H1 (cell line): ENCODE measurements around the gene FOXI1. TPM values are rescaled to one million over a fixed set of nuclear protein-coding genes. Genes with fewer than 3 reads are reported as not detected.

Experiments used
- SP1 ChIP-seq: IDR thresholded peaks from 2 replicates; pipeline ENCODE4 v1.6.1; 2011; ENCODE audit warnings: low read depth, low read length
- SUZ12 ChIP-seq: fragments of 200-600 bp; sonication (generic); IDR thresholded peaks from 2 replicates; pipeline ENCODE4 v1.6.1; 2012; ENCODE audit warnings: mild to moderate bottlenecking, inconsistent platforms, low read length, moderate library complexity, mixed read lengths
- YY1 ChIP-seq: IDR thresholded peaks from 2 replicates; pipeline ENCODE4 v1.6.1; 2011; ENCODE audit warnings: low read depth, mild to moderate bottlenecking, low read length
- polyA plus RNA-seq, 7 experiments: library from polyadenylated mRNA; depleted of rRNA in 3 of 7; stranded (reverse) in 5 of 7; unstranded in 2 of 7; fragments of >200 nt in 5 of 7; fragments of 200-250 nt in 2 of 7; gene quantifications; 1 replicate in 5 of 7; 2 replicates in 1 of 7; 4 replicates in 1 of 7; pipeline versions ENCODE4 v1.2.1 to v1.2.3, GENCODE V29; 2011 to 2013; ENCODE audit warnings: missing spikeins in 2 of 7, mixed read lengths in 2 of 7
- total RNA-seq: library from RNA; stranded (reverse); fragmentation: NEBNext Ultra II Directional; extraction: Animal tissue kit (Norgen Biotek cat#: 25700); gene quantifications from 2 replicates; pipeline ENCODE4 v1.2.1, GENCODE V29; 2021
- TF ChIP-seq, protein P1 (sequence below): IDR thresholded peaks from 2 replicates; pipeline ENCODE4 v1.6.1; 2011; ENCODE audit warnings: low read depth, mild to moderate bottlenecking, low read length; ENCODE audit not compliant: insufficient read depth

Gene FOXI1
- total and polyA plus RNA-seq, 2 of the 8 experiments (the other 6 are each of a cell fraction or from before 2014, with no cell fraction given), result not detected

DNA sequence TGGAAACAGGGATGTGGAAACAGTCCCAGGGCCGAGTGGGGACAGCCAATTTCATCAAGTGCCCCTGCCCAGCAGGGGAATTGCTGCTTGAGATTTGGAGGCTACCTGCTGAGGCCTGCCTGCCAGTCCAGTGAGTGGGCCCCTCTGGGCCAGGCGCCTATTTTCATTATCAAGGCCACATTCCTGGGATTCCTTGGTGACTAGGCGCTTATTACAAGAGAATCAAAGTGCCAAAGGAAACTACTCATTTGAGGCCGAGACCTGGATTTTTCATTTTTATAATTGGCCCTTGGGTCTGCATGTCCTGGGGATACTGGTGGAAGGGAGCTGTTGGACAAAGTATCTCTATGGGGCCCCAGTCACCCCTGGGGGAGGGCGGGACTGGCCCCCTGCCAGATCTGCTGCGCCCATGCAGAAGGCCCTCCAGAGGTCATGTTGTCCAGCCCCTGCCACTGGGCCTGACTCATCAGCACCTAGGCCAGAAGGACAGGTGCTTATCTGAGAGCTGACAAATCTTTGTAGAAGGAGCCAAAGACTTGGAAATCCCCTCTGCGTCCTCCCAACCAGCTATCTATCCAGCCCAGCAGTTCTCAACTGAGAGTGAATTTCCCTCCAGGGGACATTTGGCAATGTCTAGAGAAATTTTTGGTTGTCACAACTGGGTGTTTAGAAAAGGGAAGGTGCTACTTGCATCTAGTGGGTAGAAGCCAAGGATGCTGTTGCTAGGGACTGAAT lies 45.6 kb downstream of the FOXI1 start (continued):
- TF ChIP-seq YY1 (0 out of 2 replicates have a peak, but pooled peaks have one; percentile 41), SUZ12 (no peak), SP1 (0 out of 2 replicates have a peak, but pooled peaks have one; percentile 42)
- TF ChIP-seq, protein P1, sequence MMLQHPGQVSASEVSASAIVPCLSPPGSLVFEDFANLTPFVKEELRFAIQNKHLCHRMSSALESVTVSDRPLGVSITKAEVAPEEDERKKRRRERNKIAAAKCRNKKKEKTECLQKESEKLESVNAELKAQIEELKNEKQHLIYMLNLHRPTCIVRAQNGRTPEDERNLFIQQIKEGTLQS, result no peak
